IgD-negative memory B cell (primary cell): ENCODE data around the gene LY6G6D. TPM values are rescaled to one million over a fixed set of nuclear protein-coding genes. Genes with fewer than 3 reads are reported as not detected.

ENCODE experiments used
- H3K27ac Mint-ChIP-seq, 3 donors: one replicate each; pipeline ENCODE4 v1.8.0; 2020 to 2022; ENCODE audit warnings: mild to moderate bottlenecking in 3 of 3, mixed read lengths in 3 of 3, moderate library complexity in 1 of 3
- H3K27me3 Mint-ChIP-seq: one replicate; pipeline ENCODE4 v1.8.0; 2021; ENCODE audit warnings: mixed read lengths
- H3K36me3 Mint-ChIP-seq: one replicate; pipeline ENCODE4 v1.8.0; 2020; ENCODE audit warnings: mild to moderate bottlenecking, mixed read lengths
- H3K4me1 Mint-ChIP-seq, 3 donors: one replicate each; pipeline ENCODE4 v1.8.0; 2020 to 2022; ENCODE audit warnings: mixed read lengths in 3 of 3, mild to moderate bottlenecking in 1 of 3
- H3K4me3 Mint-ChIP-seq, 4 donors: one replicate each; pipeline ENCODE4 v1.8.0; 2020 to 2022; ENCODE audit warnings: mild to moderate bottlenecking in 4 of 4, mixed read lengths in 4 of 4, moderate library complexity in 3 of 4
- H3K9me3 Mint-ChIP-seq, 3 donors: one replicate each; pipeline ENCODE4 v1.8.0; 2020 to 2021; ENCODE audit warnings: mixed read lengths in 3 of 3, mild to moderate bottlenecking in 1 of 3
- polyA plus RNA-seq: library from polyadenylated mRNA; unstranded; fragments of 300-500 nt; fragmentation: Illumina TruSeq; gene quantifications from one replicate; pipeline ENCODE4 v1.2.3, GENCODE V29; 2021

Gene LY6G6D
- polyA plus RNA-seq, 1 donor from 2014 or later = not detected

DNA sequence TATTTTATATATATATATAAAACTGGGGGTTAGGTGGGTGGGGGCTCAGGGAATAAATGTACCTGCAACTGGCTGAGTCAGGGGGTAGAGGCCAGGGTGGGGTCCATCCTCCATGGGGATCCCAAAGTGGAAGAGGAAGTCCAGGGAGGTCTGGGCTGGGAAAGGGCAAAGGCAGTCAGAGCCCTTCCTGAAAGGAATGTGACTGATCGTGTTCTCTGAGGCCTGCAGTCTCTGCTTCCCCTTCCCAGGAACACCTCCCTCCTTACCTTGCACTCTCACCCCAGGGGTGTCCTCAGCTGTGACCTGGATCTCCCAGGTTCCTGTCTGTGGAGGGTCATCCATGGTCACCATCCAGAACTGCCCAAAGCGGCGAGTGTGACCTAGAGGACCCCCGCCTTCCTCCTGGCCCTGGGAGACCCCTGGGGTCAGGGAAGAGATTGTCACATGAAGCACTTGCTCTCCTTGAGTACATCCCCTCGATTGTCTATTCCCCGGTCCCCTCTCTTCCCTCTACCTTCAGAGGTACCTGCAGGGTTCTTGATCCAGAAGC, 52.0 kb downstream of the LY6G6D start:
- Mint-ChIP-seq H3K27me3 (no peaks in the 10 kb centered on the region), H3K9me3 (no peaks in the 10 kb centered on the region), H3K4me1 (peaks cover 0 to 6% (median 5%) of the 10 kb centered on the region in 3 donors), H3K4me3 (no peak overlapping the region), H3K27ac (no peak overlapping the region), H3K36me3 (no peaks in the 10 kb centered on the region)

Other genes starting within 250 kb of the LY6G6D start
- gene MICB, start 217.2 kb upstream of the LY6G6D start, polyA plus RNA-seq = 9.3 TPM
- gene MCCD1, start 186.4 kb upstream of the LY6G6D start, polyA plus RNA-seq = not detected
- gene DDX39B, start 173.3 kb upstream of the LY6G6D start, polyA plus RNA-seq = 89.4 TPM
- gene ATP6V1G2, start 168.7 kb upstream of the LY6G6D start, polyA plus RNA-seq = 0.53 TPM
- 11.5 TPM for gene NFKBIL1, start 167.7 kb upstream of the LY6G6D start, polyA plus RNA-seq
- gene LTA, start 143.1 kb upstream of the LY6G6D start, polyA plus RNA-seq = 16.3 TPM
- gene TNF, start 139.8 kb upstream of the LY6G6D start, polyA plus RNA-seq = 6.4 TPM
- 2,767 TPM for gene LTB, start 132.9 kb upstream of the LY6G6D start, polyA plus RNA-seq
- 20.5 TPM for gene LST1, start 129.1 kb upstream of the LY6G6D start, polyA plus RNA-seq
- 140 TPM for gene NCR3, start 122.3 kb upstream of the LY6G6D start, polyA plus RNA-seq
- 5.6 TPM for gene AIF1, start 100.1 kb upstream of the LY6G6D start, polyA plus RNA-seq
- 14.3 TPM for gene PRRC2A, start 94.6 kb upstream of the LY6G6D start, polyA plus RNA-seq
- 30.9 TPM for gene BAG6, start 62.7 kb upstream of the LY6G6D start, polyA plus RNA-seq
- 8.5 TPM for gene APOM, start 59.5 kb upstream of the LY6G6D start, polyA plus RNA-seq
- 28.1 TPM for gene C6orf47, start 54.6 kb upstream of the LY6G6D start, polyA plus RNA-seq
- 24.1 TPM for gene GPANK1, start 50.4 kb upstream of the LY6G6D start, polyA plus RNA-seq
- gene CSNK2B, start 49.3 kb upstream of the LY6G6D start, polyA plus RNA-seq = 268 TPM
- 0.49 TPM for gene LY6G5B, start 45.4 kb upstream of the LY6G6D start, polyA plus RNA-seq
- gene LY6G5C, start 34.3 kb upstream of the LY6G6D start, polyA plus RNA-seq = 3.2 TPM
- 40.1 TPM for gene ABHD16A, start 12.0 kb upstream of the LY6G6D start, polyA plus RNA-seq
- 0.95 TPM for gene LY6G6F, start 8.5 kb upstream of the LY6G6D start, polyA plus RNA-seq
- not detected for gene LY6G6C, start 6.4 kb downstream of the LY6G6D start, polyA plus RNA-seq
- 1.8 TPM for gene MPIG6B, start 8.0 kb downstream of the LY6G6D start, polyA plus RNA-seq
- 119 TPM for gene DDAH2, start 14.0 kb downstream of the LY6G6D start, polyA plus RNA-seq
- gene CLIC1, start 21.2 kb downstream of the LY6G6D start, polyA plus RNA-seq = 861 TPM
- gene MSH5, start 24.7 kb downstream of the LY6G6D start, polyA plus RNA-seq = 4.2 TPM
- not detected for gene SAPCD1, start 47.3 kb downstream of the LY6G6D start, polyA plus RNA-seq
- 2.6 TPM for gene VWA7, start 62.0 kb downstream of the LY6G6D start, polyA plus RNA-seq
- gene VARS1, start 80.4 kb downstream of the LY6G6D start, polyA plus RNA-seq = 83.0 TPM
- 100 TPM for gene LSM2, start 91.6 kb downstream of the LY6G6D start, polyA plus RNA-seq
- 1.2 TPM for gene HSPA1L, start 99.9 kb downstream of the LY6G6D start, polyA plus RNA-seq
- 49.5 TPM for gene HSPA1A, start 100.2 kb downstream of the LY6G6D start, polyA plus RNA-seq
- gene HSPA1B, start 112.4 kb downstream of the LY6G6D start, polyA plus RNA-seq = 5.7 TPM
- gene NEU1, start 147.5 kb downstream of the LY6G6D start, polyA plus RNA-seq = 25.0 TPM
- not detected for gene SLC44A4, start 163.6 kb downstream of the LY6G6D start, polyA plus RNA-seq
- 49.3 TPM for gene EHMT2, start 182.3 kb downstream of the LY6G6D start, polyA plus RNA-seq
- not detected for gene ZBTB12, start 186.7 kb downstream of the LY6G6D start, polyA plus RNA-seq
- not detected for gene C2, start 212.4 kb downstream of the LY6G6D start, polyA plus RNA-seq
- not detected for gene CFB, start 230.7 kb downstream of the LY6G6D start, polyA plus RNA-seq
- 51.3 TPM for gene NELFE, start 243.6 kb downstream of the LY6G6D start, polyA plus RNA-seq
- 12.7 TPM for gene SKIC2, start 243.8 kb downstream of the LY6G6D start, polyA plus RNA-seq